Breast epithelium (tissue), 3 donors: Measurements from ENCODE around the gene SDR39U1.
"Not testable (repeated sequence)": the region's sequence is repeated elsewhere in the genome, so short reads cannot be mapped to it uniquely, and the experiment has no call there.

Source experiments
- CTCF ChIP-seq, 3 donors: fragments of 450-650 bp; IDR thresholded peaks; one replicate each; pipeline ENCODE4 v1.5.1; 2016 to 2017; ENCODE audit warnings: antibody characterized with exemption in 3 of 3, mild to moderate bottlenecking in 3 of 3, moderate library complexity in 3 of 3
- POLR2AphosphoS5 ChIP-seq, 3 donors: sonication (generic); formaldehyde crosslinking; IDR thresholded peaks; one replicate each; pipeline ENCODE4 v1.6.1; 2017; ENCODE audit warnings: antibody characterized with exemption in 3 of 3

- not testable (repeated sequence) for TF ChIP-seq CTCF, POLR2AphosphoS5 (IDR thresholded peaks at IDR 0.05)
Measured at GRCh38 chr14:24470450-24470849, 27.9 kb upstream of the SDR39U1 start.
